Measurements from ENCODE around the gene NSA2.
"Not testable (repeated sequence)": the region's sequence is repeated elsewhere in the genome, so short reads cannot be mapped to it uniquely, and the experiment has no call there.

NSA2 gene

GRCh38 chr5:74772359-74772758 is 5.3 kb downstream of the NSA2 start:
- DNase-seq (ENCODE audit: low read depth in 1 of 2, low spot score in 1 of 2), result no peak
- in situ Hi-C loops (cut with HindIII; ENCODE audit: low pct_unique_long_range_greater_than_20kb, low sequenced_read_pairs), result no loop called here
- TF ChIP-seq JUND (IDR thresholded peaks at IDR 0.05; ENCODE audit: low read depth), result no peak

GRCh38 chr5:74778609-74779008 is 11.6 kb downstream of the NSA2 start:
- DNase-seq (ENCODE audit: low read depth in 1 of 2, low spot score in 1 of 2), result no peak
- no peak for TF ChIP-seq JUND (IDR thresholded peaks at IDR 0.05; ENCODE audit: low read depth)
- in situ Hi-C loops (cut with HindIII; ENCODE audit: low pct_unique_long_range_greater_than_20kb, low sequenced_read_pairs), result no loop called here

- DNase-seq (ENCODE audit: low read depth in 1 of 2, low spot score in 1 of 2), result peak in 1 of 2 experiments; percentile 47
- in situ Hi-C loops (cut with HindIII; ENCODE audit: low pct_unique_long_range_greater_than_20kb, low sequenced_read_pairs), result no loop called here
- TF ChIP-seq JUND (IDR thresholded peaks at IDR 0.05; ENCODE audit: low read depth), result no peak
These were observed 19.8 kb downstream of the NSA2 start for GRCh38 chr5:74786851-74787250.

GRCh38 chr5:74787424-74787823 is 20.4 kb downstream of the NSA2 start:
- no peak for TF ChIP-seq JUND (IDR thresholded peaks at IDR 0.05; ENCODE audit: low read depth)
- DNase-seq (ENCODE audit: low read depth in 1 of 2, low spot score in 1 of 2), result no peak
- in situ Hi-C loops (cut with HindIII; ENCODE audit: low pct_unique_long_range_greater_than_20kb, low sequenced_read_pairs), result no loop called here

- in situ Hi-C loops (cut with HindIII; ENCODE audit: low pct_unique_long_range_greater_than_20kb, low sequenced_read_pairs); DNase-seq (ENCODE audit: low read depth in 1 of 2, low spot score in 1 of 2): not testable (repeated sequence)
These were observed 24.6 kb downstream of the NSA2 start for GRCh38 chr5:74791669-74792068.

- no peak for DNase-seq (ENCODE audit: low read depth in 1 of 2, low spot score in 1 of 2)
- TF ChIP-seq JUND (IDR thresholded peaks at IDR 0.05; ENCODE audit: low read depth), result no peak
- in situ Hi-C loops (cut with HindIII; ENCODE audit: low pct_unique_long_range_greater_than_20kb, low sequenced_read_pairs), result no loop called here
These were observed 32.2 kb downstream of the NSA2 start for GRCh38 chr5:74798977-74799911.

- TF ChIP-seq JUND (IDR thresholded peaks at IDR 0.05; ENCODE audit: low read depth), result no peak
- no peak for DNase-seq (ENCODE audit: low read depth in 1 of 2, low spot score in 1 of 2)
- in situ Hi-C loops (cut with HindIII; ENCODE audit: low pct_unique_long_range_greater_than_20kb, low sequenced_read_pairs), result no loop called here
These were observed 34.1 kb downstream of the NSA2 start for GRCh38 chr5:74801197-74801596.

- in situ Hi-C loops (cut with HindIII; ENCODE audit: low pct_unique_long_range_greater_than_20kb, low sequenced_read_pairs), result no loop called here
- DNase-seq (ENCODE audit: low read depth in 1 of 2, low spot score in 1 of 2), result no peak
These were observed 34.9 kb downstream of the NSA2 start for GRCh38 chr5:74801941-74802340.

GRCh38 chr5:74810915-74811314 is 43.9 kb downstream of the NSA2 start:
- TF ChIP-seq JUND (IDR thresholded peaks at IDR 0.05; ENCODE audit: low read depth), result no peak

More at GRCh38 chr5:74801941-74802340, 34.9 kb downstream of the NSA2 start:
- no peak for TF ChIP-seq JUND (IDR thresholded peaks at IDR 0.05; ENCODE audit: low read depth)

GRCh38 chr5:74816875-74817274 is 49.8 kb downstream of the NSA2 start:
- in situ Hi-C loops (cut with HindIII; ENCODE audit: low pct_unique_long_range_greater_than_20kb, low sequenced_read_pairs), result no loop called here
- no peak for DNase-seq (ENCODE audit: low read depth in 1 of 2, low spot score in 1 of 2)
- no peak for TF ChIP-seq JUND (IDR thresholded peaks at IDR 0.05; ENCODE audit: low read depth)

More at GRCh38 chr5:74810915-74811314, 43.9 kb downstream of the NSA2 start:
- in situ Hi-C loops (cut with HindIII; ENCODE audit: low pct_unique_long_range_greater_than_20kb, low sequenced_read_pairs), result no loop called here
- DNase-seq (ENCODE audit: low read depth in 1 of 2, low spot score in 1 of 2), result peak in 1 of 2 experiments; percentile 36

GRCh38 chr5:74822288-74822687 is 55.2 kb downstream of the NSA2 start:
- TF ChIP-seq JUND (IDR thresholded peaks at IDR 0.05; ENCODE audit: low read depth), result peak; percentile 68

GRCh38 chr5:74829413-74829812 is 62.4 kb downstream of the NSA2 start:
- no peak for TF ChIP-seq JUND (IDR thresholded peaks at IDR 0.05; ENCODE audit: low read depth)
- no peak for DNase-seq (ENCODE audit: low read depth in 1 of 2, low spot score in 1 of 2)
- in situ Hi-C loops (cut with HindIII; ENCODE audit: low pct_unique_long_range_greater_than_20kb, low sequenced_read_pairs), result no loop called here

More at GRCh38 chr5:74822288-74822687, 55.2 kb downstream of the NSA2 start:
- in situ Hi-C loops (cut with HindIII; ENCODE audit: low pct_unique_long_range_greater_than_20kb, low sequenced_read_pairs), result no loop called here
- DNase-seq (ENCODE audit: low read depth in 1 of 2, low spot score in 1 of 2), result peak in 1 of 2 experiments; percentile 39

Data from T47D (cell line).